H1 (cell line): ENCODE results near the gene ATAD5.

Experiments
- ATF3 ChIP-seq: IDR thresholded peaks from 2 replicates; pipeline ENCODE4 v1.6.1; 2011; ENCODE audit warnings: low read depth, mild to moderate bottlenecking, low read length; ENCODE audit not compliant: insufficient read depth
- EZH2 ChIP-seq: fragments of 200-600 bp; sonication (generic); IDR thresholded peaks from 2 replicates; pipeline ENCODE4 v1.7.1; 2012; ENCODE audit warnings: low read depth, mild to moderate bottlenecking, moderate library complexity, low read length, inconsistent platforms; ENCODE audit not compliant: severe bottlenecking
- POLR2AphosphoS5 ChIP-seq: IDR thresholded peaks from 2 replicates; pipeline ENCODE4 v1.6.1; 2011; ENCODE audit warnings: low read depth, low read length
- TEAD4 ChIP-seq: IDR thresholded peaks from 2 replicates; pipeline ENCODE4 v1.6.1; 2012; ENCODE audit warnings: low read depth, low read length, inconsistent platforms, mixed read lengths
- TF ChIP-seq, protein P1 (sequence below), 3 experiments: IDR thresholded peaks; 1 replicate in 2 of 3; 2 replicates in 1 of 3; pipeline versions ENCODE4 v1.5.1 to v1.6.1; 2011; ENCODE audit warnings: low read length in 3 of 3, mild to moderate bottlenecking in 3 of 3, inconsistent platforms in 2 of 3, low read depth in 1 of 3, moderate library complexity in 1 of 3; ENCODE audit not compliant: insufficient read depth in 1 of 3; ENCODE audit errors: control extremely low read depth in 1 of 3

- TF ChIP-seq ATF3 (no peak), TEAD4 (no peak), EZH2 (no peak), POLR2AphosphoS5 (no peak)
- TF ChIP-seq, protein P1, sequence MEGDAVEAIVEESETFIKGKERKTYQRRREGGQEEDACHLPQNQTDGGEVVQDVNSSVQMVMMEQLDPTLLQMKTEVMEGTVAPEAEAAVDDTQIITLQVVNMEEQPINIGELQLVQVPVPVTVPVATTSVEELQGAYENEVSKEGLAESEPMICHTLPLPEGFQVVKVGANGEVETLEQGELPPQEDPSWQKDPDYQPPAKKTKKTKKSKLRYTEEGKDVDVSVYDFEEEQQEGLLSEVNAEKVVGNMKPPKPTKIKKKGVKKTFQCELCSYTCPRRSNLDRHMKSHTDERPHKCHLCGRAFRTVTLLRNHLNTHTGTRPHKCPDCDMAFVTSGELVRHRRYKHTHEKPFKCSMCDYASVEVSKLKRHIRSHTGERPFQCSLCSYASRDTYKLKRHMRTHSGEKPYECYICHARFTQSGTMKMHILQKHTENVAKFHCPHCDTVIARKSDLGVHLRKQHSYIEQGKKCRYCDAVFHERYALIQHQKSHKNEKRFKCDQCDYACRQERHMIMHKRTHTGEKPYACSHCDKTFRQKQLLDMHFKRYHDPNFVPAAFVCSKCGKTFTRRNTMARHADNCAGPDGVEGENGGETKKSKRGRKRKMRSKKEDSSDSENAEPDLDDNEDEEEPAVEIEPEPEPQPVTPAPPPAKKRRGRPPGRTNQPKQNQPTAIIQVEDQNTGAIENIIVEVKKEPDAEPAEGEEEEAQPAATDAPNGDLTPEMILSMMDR (IDR thresholded peaks at IDR 0.05; ENCODE audit: control extremely low read depth in 1 of 3, insufficient read depth in 1 of 3, low read depth in 1 of 3, low read length in 3 of 3): no peak
Measured at GRCh38 chr17:30864636-30865035, 32.9 kb downstream of the ATAD5 start.
